ENCODE measurements around the gene ALOX5AP.

- TF ChIP-seq GATA3 (IDR thresholded peaks at IDR 0.05; ENCODE audit: low read depth, low read length): no peak
- no peak for TF ChIP-seq GATA2 (IDR thresholded peaks at IDR 0.05; ENCODE audit: low read depth, low read length)
These were observed 45.1 kb downstream of the ALOX5AP start for GRCh38 chr13:30780338-30780981.

Measured in SH-SY5Y (cell line).